Endodermal cell (in vitro differentiated cells): ENCODE measurements around the gene ZNF660. TPM values are rescaled to one million over a fixed set of nuclear protein-coding genes. Genes with fewer than 3 reads are reported as not detected.
"Not testable (repeated sequence)": the region's sequence is repeated elsewhere in the genome, so short reads cannot be mapped to it uniquely, and the experiment has no call there.

ENCODE experiments used
- DNase-seq: peaks from one replicate; pipeline ENCODE4 v3.0.0-alpha.2; 2017
- H3K27ac ChIP-seq: 2 replicates; pipeline ENCODE4 v1.5.1; 2013; ENCODE audit warnings: mild to moderate bottlenecking, low read depth, low read length, moderate library complexity
- H3K27me3 ChIP-seq: 2 replicates; pipeline ENCODE4 v1.6.1; 2013; ENCODE audit warnings: mild to moderate bottlenecking, low read length, moderate library complexity; ENCODE audit not compliant: insufficient read depth, control insufficient read depth, poor library complexity, severe bottlenecking
- H3K36me3 ChIP-seq: 2 replicates; pipeline ENCODE4 v1.7.0; 2013; ENCODE audit warnings: mild to moderate bottlenecking, low read length, moderate library complexity; ENCODE audit not compliant: control insufficient read depth, insufficient read depth
- H3K4me1 ChIP-seq: one replicate; pipeline ENCODE4 v1.7.0; 2013; ENCODE audit warnings: low read length; ENCODE audit not compliant: control insufficient read depth, insufficient read depth
- H3K4me3 ChIP-seq: 2 replicates; pipeline ENCODE4 v1.5.1; 2013; ENCODE audit warnings: mild to moderate bottlenecking, low read length, moderate library complexity
- H3K9ac ChIP-seq: 2 replicates; pipeline ENCODE4 v1.6.1; 2013; ENCODE audit warnings: mild to moderate bottlenecking, low read length, moderate library complexity; ENCODE audit not compliant: poor library complexity, severe bottlenecking; ENCODE audit errors: extremely low read depth
- H3K9me3 ChIP-seq: 2 replicates; pipeline ENCODE4 v1.6.1; 2013; ENCODE audit warnings: mild to moderate bottlenecking, low read length, moderate library complexity; ENCODE audit not compliant: control insufficient read depth
- H3K27ac Mint-ChIP-seq: 2 replicates; pipeline ENCODE4 v1.8.0; 2020; ENCODE audit warnings: mixed read lengths
- H3K27me3 Mint-ChIP-seq: 2 replicates; pipeline ENCODE4 v1.8.0; 2021; ENCODE audit warnings: mild to moderate bottlenecking, mixed read lengths; ENCODE audit not compliant: insufficient read depth
- H3K36me3 Mint-ChIP-seq: 2 replicates; pipeline ENCODE4 v1.8.0; 2020; ENCODE audit warnings: low read depth, mixed read lengths
- H3K4me1 Mint-ChIP-seq: 2 replicates; pipeline ENCODE4 v1.8.0; 2020; ENCODE audit warnings: mixed read lengths
- H3K4me3 Mint-ChIP-seq: 2 replicates; pipeline ENCODE4 v1.8.0; 2020; ENCODE audit warnings: mild to moderate bottlenecking, moderate library complexity, mixed read lengths
- H3K9me3 Mint-ChIP-seq: 2 replicates; pipeline ENCODE4 v1.8.0; 2020; ENCODE audit warnings: mild to moderate bottlenecking, mixed read lengths
- WGBS, 2 experiments: methylation state at CpG; one replicate each; pipeline versions ENCODE4 v1.1.5 to v1.1.7; 2013; ENCODE audit warnings: missing lambda C conversion rate in 2 of 2, mixed read lengths in 1 of 2; ENCODE audit not compliant: insufficient coverage in 1 of 2, insufficient read length in 1 of 2; 5-methylcytosine and 5-hydroxymethylcytosine counted together
- long read RNA-seq, 4 experiments: library from polyadenylated mRNA in 2 of 4; library from RNA in 1 of 4; library from capped mRNA in 1 of 4; stranded (forward) in 3 of 4; unstranded in 1 of 4; transcript quantifications; one replicate each; pipeline ENCODE4 v2.0.0, GENCODE V29; 2020 to 2021; ENCODE audit warnings: inconsistent platforms in 1 of 4
- polyA plus RNA-seq, 2 experiments: library from polyadenylated mRNA; stranded (reverse); fragments of 50-300 nt; gene quantifications; one replicate each; pipeline ENCODE4 v1.2.3, GENCODE V29; 2013
- total RNA-seq, 2 donors: library from RNA; stranded (reverse); fragmentation: NEBNext Ultra II Directional in 1 of 2; extraction: Animal tissue kit (Norgen Biotek cat#: 25700) in 1 of 2; gene quantifications; 2 replicates in 1 of 2; 3 replicates in 1 of 2; pipeline ENCODE4 v1.2.1, GENCODE V29; 2021
- TF ChIP-seq, protein P1 (sequence below): fragments of 200-600 bp; sonication (generic); conservative IDR thresholded peaks from 2 replicates; pipeline ENCODE4 v1.5.0; 2021; ENCODE audit warnings: antibody characterized with exemption, mild to moderate bottlenecking

Gene ZNF660
- total RNA-seq: 10 to 100 TPM; 18.1 to 19.9 TPM
- 10.3 TPM for polyA plus RNA-seq (2013, experiment 1 of 2)
- 8.7 TPM for polyA plus RNA-seq (2013, experiment 2 of 2)
- long read RNA-seq, experiment 1, partial matches to known transcripts: 0 of 1 reads
- long read RNA-seq, experiment 1, other reads (novel, unspliced or antisense): 1 of 1 reads
- long read RNA-seq, experiment 2, full-length matches to known transcripts: 7 of 13 reads
- long read RNA-seq, experiment 2, partial matches to known transcripts: 2 of 13 reads
- long read RNA-seq, experiment 2, other reads (novel, unspliced or antisense): 4 of 13 reads
- long read RNA-seq, experiment 3, full-length matches to known transcripts: 17 of 25 reads
- long read RNA-seq, experiment 3, partial matches to known transcripts: 0 of 25 reads
- long read RNA-seq, experiment 3, other reads (novel, unspliced or antisense): 8 of 25 reads
- long read RNA-seq, experiment 4, full-length matches to known transcripts: 11 of 12 reads
- long read RNA-seq, experiment 4, partial matches to known transcripts: 0 of 12 reads
- long read RNA-seq, experiment 4, other reads (novel, unspliced or antisense): 1 of 12 reads

DNA sequence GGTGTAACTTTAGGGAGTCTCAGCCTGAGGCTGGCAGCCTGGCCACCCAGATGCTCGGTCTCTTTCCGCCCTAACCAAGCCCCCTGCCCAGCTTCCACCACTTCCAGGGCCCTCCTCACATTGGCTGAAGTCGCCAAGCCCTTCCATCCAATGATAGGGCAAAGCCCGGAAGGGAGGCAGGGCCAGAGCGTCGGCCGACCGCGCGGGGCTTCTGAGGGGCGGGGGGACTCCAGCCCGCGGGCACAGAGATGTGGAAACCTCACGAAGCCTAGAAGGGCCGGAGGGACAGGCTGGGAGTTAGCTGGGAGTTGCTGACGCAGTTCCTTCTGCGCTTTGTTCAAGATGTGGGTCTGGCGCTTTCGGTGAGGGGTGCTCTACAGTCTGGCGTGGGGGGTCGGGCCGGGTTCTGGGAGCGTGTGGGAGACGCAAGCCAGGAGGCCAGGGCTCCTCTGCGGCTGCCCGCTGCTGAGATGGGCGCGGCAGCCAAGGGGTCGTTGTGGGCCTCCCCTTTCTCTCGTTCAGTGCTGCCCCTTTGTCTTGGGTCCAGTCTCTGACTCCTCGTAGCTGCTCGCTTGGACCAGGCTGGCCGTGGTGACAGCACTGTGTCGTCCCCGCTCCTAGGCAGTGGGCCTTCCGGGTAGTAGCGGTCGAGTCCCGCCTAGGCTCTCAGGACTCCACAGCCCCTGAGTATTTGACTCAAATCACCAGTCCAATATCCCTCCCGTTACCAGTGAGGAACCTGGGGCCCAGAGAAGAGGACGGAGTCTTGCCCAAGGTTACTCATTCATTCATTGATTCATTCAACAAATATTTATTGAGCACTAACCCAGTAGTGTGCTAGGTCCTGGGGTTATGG is at the start of gene ZNF660:
Gene ZNF660 (plus strand): TSS at position 319 of the 856 bp plus-strand sequence. CDS start 9,230 bp downstream, outside the sequence.
- H3K27me3 Mint-ChIP-seq: peaks cover 20% of the 10 kb centered on the region

DNA sequence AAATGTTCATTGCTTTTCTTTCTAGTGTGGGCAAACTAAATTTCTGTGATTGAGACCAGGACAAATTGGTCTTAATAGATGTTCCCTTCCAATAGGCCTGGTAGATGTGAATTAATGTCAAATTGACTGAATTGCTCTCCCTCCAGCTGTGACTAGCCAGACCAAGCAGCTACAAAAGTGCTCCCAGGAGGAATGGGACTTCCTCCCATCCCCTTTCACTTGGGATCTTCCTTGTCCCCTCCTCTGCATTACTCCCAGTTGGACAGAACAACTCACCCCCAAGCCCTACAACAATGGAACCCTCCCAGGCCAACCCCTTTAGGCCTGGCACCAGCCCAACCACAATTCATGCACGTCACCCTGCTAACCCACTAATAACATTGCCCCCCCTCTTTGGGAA is 49.4 kb upstream of the ZNF660 start:
- Histone ChIP-seq H3K36me3 (no peaks in the 10 kb centered on the region), H3K9ac (no peak overlapping the region), H3K4me3 (no peak overlapping the region), H3K9me3 (no peaks in the 10 kb centered on the region), H3K27me3 (peaks cover 62% of the 10 kb centered on the region), H3K4me1 (no peaks in the 10 kb centered on the region), H3K27ac (no peak overlapping the region)
- no peak overlapping the region for H3K27ac Mint-ChIP-seq
- WGBS, 2 experiments: 40 to 44% methylated on average over 1 of the region's 1 CpG
- TF ChIP-seq, protein P1, sequence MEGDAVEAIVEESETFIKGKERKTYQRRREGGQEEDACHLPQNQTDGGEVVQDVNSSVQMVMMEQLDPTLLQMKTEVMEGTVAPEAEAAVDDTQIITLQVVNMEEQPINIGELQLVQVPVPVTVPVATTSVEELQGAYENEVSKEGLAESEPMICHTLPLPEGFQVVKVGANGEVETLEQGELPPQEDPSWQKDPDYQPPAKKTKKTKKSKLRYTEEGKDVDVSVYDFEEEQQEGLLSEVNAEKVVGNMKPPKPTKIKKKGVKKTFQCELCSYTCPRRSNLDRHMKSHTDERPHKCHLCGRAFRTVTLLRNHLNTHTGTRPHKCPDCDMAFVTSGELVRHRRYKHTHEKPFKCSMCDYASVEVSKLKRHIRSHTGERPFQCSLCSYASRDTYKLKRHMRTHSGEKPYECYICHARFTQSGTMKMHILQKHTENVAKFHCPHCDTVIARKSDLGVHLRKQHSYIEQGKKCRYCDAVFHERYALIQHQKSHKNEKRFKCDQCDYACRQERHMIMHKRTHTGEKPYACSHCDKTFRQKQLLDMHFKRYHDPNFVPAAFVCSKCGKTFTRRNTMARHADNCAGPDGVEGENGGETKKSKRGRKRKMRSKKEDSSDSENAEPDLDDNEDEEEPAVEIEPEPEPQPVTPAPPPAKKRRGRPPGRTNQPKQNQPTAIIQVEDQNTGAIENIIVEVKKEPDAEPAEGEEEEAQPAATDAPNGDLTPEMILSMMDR: no peak
- no peaks in the 10 kb centered on the region for H3K36me3 Mint-ChIP-seq
- H3K4me3 Mint-ChIP-seq: no peak overlapping the region
- DNase-seq: no peak
- H3K27me3 Mint-ChIP-seq: peaks cover 57% of the 10 kb centered on the region
- peaks cover 6% of the 10 kb centered on the region for H3K4me1 Mint-ChIP-seq
- no peaks in the 10 kb centered on the region for H3K9me3 Mint-ChIP-seq

More for the DNA sequence above, at the start of gene ZNF660:
- no peaks in the 10 kb centered on the region for H3K27me3 ChIP-seq
- 1 to 2% methylated on average over 12 to 41 of the region's 41 CpGs for WGBS, 2 experiments
- H3K4me3 Mint-ChIP-seq: peak within 1 kb of the TSS; percentile 89
- H3K27ac ChIP-seq: peak within 1 kb of the TSS; percentile 98
- peaks cover 8% of the 10 kb centered on the region for H3K9me3 ChIP-seq
- H3K36me3 Mint-ChIP-seq: peaks cover 54% of the 10 kb centered on the region
- peak within 1 kb of the TSS; percentile 93 for H3K4me3 ChIP-seq
- H3K9ac ChIP-seq: peak within 1 kb of the TSS; percentile 87
- TF ChIP-seq, protein P1: no peak
- peaks cover 17% of the 10 kb centered on the region for H3K4me1 Mint-ChIP-seq
- H3K4me1 ChIP-seq: peaks cover 4% of the 10 kb centered on the region
- peaks cover 34% of the 10 kb centered on the region for H3K36me3 ChIP-seq
- peak; percentile 96 for DNase-seq
- H3K27ac Mint-ChIP-seq: peak within 1 kb of the TSS; percentile 97
- peaks cover 2% of the 10 kb centered on the region for H3K9me3 Mint-ChIP-seq

DNA sequence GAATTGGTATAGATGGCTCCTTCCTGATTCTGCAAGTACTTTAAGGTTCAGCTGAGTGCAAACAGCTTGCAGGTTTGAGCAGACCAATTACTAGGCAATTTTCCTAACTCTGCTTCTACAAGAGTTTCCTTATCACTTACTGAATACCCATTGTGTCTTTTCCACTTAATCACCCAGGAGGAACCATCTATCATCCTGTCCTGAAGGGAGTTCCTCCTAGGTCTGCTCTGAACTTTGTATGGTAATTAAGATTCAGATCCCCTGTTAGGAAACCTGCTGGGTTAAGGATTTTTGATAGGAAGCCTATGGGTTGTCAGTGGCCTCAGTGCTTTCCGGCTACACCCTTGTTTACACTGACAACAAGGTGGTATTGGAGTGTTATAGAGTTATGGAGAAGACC is 40.0 kb upstream of the ZNF660 start:
- H3K27ac ChIP-seq, H3K36me3 Mint-ChIP-seq, H3K9ac ChIP-seq, H3K4me3 ChIP-seq, H3K4me1 ChIP-seq, H3K27me3 ChIP-seq, DNase-seq, H3K36me3 ChIP-seq, H3K4me3 Mint-ChIP-seq, H3K27ac Mint-ChIP-seq: not testable (repeated sequence)
- Mint-ChIP-seq H3K27me3 (peaks cover 13% of the 10 kb centered on the region), H3K9me3 (peaks cover 31% of the 10 kb centered on the region), H3K4me1 (peaks cover 25% of the 10 kb centered on the region)
- 40% methylated on average over 1 of the region's 1 CpG; no CpG with 5 or more reads in 1 of the 2 experiments for WGBS, 2 experiments
- peaks cover 36% of the 10 kb centered on the region for H3K9me3 ChIP-seq
